Neural crest cell (in vitro differentiated cells): ENCODE measurements around the gene SALL1. TPM values are rescaled to one million over a fixed set of nuclear protein-coding genes. Genes with fewer than 3 reads are reported as not detected.

Experiments
- DNase-seq: peaks from one replicate; pipeline ENCODE4 v3.0.0; 2021; ENCODE audit warnings: low read depth, mixed read lengths, low spot score
- H3K27ac Mint-ChIP-seq: one replicate; pipeline ENCODE4 v1.8.0; 2021; ENCODE audit warnings: mild to moderate bottlenecking, mixed read lengths; ENCODE audit not compliant: unreplicated experiment
- H3K27me3 Mint-ChIP-seq: 2 replicates; pipeline ENCODE4 v1.8.0; 2021; ENCODE audit warnings: low read depth, mild to moderate bottlenecking, mixed read lengths
- H3K36me3 Mint-ChIP-seq: 2 replicates; pipeline ENCODE4 v1.8.0; 2021; ENCODE audit warnings: low read depth, mild to moderate bottlenecking, mixed read lengths
- H3K4me1 Mint-ChIP-seq: 2 replicates; pipeline ENCODE4 v1.8.0; 2021; ENCODE audit warnings: mixed read lengths
- H3K4me3 Mint-ChIP-seq: one replicate; pipeline ENCODE4 v1.8.0; 2021; ENCODE audit warnings: mild to moderate bottlenecking, mixed read lengths
- H3K9me3 Mint-ChIP-seq: 2 replicates; pipeline ENCODE4 v1.8.0; 2021; ENCODE audit warnings: mixed read lengths
- total RNA-seq: library from RNA; stranded (reverse); gene quantifications from 2 replicates; pipeline ENCODE4 v1.2.1, GENCODE V29; 2021
- TF ChIP-seq, protein P1 (sequence below): fragments of 200-600 bp; sonication (generic); conservative IDR thresholded peaks from 2 replicates; pipeline ENCODE4 v1.5.0; 2021; ENCODE audit warnings: antibody characterized with exemption, mild to moderate bottlenecking

SALL1 gene
- total RNA-seq, 1 donor from 2014 or later = 85.7 TPM

DNA sequence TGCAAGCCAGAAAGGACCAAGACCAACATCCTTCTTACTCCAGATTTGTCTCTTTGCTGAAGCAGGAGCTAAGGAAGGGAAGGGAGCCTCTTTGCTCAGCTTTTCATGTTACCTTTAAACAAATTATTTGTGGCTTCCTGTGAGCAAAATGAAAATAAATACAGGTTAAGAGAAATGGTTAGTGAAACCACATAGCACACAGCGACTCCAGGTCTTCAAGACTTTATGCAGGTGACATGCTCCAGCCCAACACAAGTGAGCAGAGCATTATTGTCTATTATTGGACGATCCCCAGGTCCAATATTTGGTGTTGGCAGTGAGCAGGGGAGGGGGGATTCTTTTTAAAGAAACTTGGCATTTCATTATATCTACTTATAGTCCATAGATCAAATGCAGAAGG is 53.3 kb downstream of the SALL1 start:
- no peak overlapping the region for H3K27ac Mint-ChIP-seq
- TF ChIP-seq, protein P1, sequence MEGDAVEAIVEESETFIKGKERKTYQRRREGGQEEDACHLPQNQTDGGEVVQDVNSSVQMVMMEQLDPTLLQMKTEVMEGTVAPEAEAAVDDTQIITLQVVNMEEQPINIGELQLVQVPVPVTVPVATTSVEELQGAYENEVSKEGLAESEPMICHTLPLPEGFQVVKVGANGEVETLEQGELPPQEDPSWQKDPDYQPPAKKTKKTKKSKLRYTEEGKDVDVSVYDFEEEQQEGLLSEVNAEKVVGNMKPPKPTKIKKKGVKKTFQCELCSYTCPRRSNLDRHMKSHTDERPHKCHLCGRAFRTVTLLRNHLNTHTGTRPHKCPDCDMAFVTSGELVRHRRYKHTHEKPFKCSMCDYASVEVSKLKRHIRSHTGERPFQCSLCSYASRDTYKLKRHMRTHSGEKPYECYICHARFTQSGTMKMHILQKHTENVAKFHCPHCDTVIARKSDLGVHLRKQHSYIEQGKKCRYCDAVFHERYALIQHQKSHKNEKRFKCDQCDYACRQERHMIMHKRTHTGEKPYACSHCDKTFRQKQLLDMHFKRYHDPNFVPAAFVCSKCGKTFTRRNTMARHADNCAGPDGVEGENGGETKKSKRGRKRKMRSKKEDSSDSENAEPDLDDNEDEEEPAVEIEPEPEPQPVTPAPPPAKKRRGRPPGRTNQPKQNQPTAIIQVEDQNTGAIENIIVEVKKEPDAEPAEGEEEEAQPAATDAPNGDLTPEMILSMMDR = no peak
- H3K4me1 Mint-ChIP-seq = peaks cover 16% of the 10 kb centered on the region
- H3K27me3 Mint-ChIP-seq = peaks cover 6% of the 10 kb centered on the region
- DNase-seq = no peak
- H3K36me3 Mint-ChIP-seq = no peaks in the 10 kb centered on the region
- no peak overlapping the region for H3K4me3 Mint-ChIP-seq
- H3K9me3 Mint-ChIP-seq = peaks cover 3% of the 10 kb centered on the region

DNA sequence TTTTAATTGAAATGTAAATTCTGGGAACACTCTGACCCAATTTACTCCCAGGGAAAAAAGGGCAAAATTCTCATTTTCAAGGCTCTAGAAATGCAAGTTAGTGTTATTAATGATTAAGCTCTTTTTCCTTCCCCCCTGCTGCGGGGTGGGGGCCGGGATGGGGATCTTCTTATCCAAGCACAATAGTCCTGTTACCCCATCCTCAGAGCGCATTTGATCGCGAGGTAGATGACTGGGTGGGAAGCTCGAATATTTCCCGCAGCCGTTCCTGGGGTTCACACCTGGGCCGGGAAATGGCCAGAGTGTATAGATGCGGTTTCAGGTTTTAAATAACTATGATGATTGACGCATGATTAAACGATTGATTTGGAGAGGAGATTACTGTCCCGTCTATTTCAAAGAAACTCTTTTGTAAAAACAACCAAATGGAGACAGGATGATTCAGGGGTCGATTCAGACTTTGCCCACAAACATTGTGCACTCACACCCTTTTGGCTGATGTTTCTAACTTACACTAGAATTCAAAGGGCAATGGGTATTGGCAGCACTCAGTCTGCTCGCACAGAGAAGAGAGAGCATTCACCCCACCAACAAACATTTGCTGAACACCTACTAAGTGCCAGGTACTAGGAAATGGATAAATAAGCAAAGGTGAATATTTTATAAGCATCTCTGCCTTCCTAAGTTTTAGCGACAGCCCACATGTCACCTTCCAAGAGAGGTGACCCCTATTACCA is 55.0 kb downstream of the SALL1 start:
- no peak overlapping the region for H3K4me3 Mint-ChIP-seq
- TF ChIP-seq, protein P1 = no peak
- H3K27ac Mint-ChIP-seq = no peak overlapping the region
- H3K9me3 Mint-ChIP-seq = peaks cover 5% of the 10 kb centered on the region
- peaks cover 16% of the 10 kb centered on the region for H3K4me1 Mint-ChIP-seq
- H3K36me3 Mint-ChIP-seq = peaks cover 2% of the 10 kb centered on the region
- no peak for DNase-seq
- H3K27me3 Mint-ChIP-seq = peaks cover 4% of the 10 kb centered on the region

DNA sequence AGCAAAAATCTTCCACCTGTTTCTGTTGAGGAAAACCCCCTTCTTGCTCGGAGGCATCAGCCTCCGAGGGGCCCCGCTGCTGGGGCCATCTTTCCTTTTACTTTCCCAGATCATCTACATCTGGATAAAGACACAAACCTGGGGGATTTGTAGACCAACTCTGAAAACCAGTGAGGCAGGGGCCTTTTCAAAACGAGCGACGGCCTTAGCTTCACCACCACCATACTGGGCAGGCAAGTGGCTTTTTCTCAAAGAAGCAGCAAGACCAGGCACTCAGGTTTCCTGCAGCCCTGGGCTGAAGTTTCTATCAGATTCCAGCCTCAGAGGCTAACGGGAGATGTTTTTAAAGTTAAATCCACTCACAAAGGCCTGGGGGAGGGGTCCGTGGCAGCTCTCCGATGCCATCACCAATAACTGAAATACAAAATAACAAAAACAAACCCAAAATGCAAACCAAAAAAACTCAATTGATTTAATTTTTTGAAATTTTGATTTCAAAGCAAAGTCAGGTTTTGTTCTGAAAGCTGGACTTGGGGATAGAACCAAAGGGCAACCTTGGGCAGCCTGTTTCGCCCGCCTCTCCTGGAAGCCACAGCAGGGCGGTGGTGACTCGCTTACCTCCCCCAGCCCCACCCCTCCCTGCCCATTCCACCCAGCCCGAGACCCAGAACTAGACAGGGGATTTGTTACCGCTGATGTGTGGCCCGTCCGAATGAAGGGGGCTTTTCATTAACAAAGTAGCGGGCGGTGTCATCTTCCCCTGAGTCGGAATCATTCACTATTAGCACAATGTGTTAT is 55.8 kb downstream of the SALL1 start:
- Mint-ChIP-seq H3K36me3 (peaks cover 2% of the 10 kb centered on the region), H3K4me3 (no peak overlapping the region), H3K27me3 (peaks cover 4% of the 10 kb centered on the region), H3K9me3 (peaks cover 2% of the 10 kb centered on the region), H3K27ac (no peak overlapping the region), H3K4me1 (peaks cover 16% of the 10 kb centered on the region)
- TF ChIP-seq, protein P1 = no peak
- DNase-seq = no peak

DNA sequence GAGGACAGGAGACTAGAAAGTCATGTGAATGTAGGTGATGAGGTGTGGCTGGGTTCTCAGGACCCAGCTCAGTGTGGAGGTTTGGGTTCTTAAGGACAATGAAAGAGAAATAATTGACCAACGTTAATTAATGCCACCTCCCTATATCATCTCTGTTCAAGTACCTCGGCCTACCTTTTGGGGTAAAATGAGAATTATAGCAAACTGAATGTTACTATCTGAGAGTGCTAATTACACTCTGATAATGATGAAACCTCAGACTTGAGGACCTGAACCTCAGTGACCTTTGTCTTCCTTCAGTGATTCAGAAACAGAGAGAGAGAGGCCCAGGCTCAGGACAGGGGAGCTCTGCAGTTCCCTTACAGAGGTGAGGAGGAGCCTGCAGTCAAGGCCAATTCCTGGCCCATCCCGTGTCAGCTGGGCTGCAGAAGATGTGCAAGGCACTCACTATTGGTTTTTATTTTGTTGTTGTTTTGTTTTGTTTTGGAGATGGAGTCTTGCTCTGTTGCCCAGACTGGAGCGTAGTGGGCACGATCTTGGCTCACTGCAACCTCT is 57.3 kb downstream of the SALL1 start:
- Mint-ChIP-seq H3K27ac (no peak overlapping the region), H3K36me3 (peaks cover 2% of the 10 kb centered on the region), H3K4me1 (peaks cover 21% of the 10 kb centered on the region), H3K4me3 (no peak overlapping the region), H3K9me3 (peaks cover 2% of the 10 kb centered on the region), H3K27me3 (peaks cover 4% of the 10 kb centered on the region)
- no peak for DNase-seq
- TF ChIP-seq, protein P1 = no peak
